NCI-H524 (cell line): ENCODE results near the gene CENPX.
"Not testable (repeated sequence)": the region's sequence is repeated elsewhere in the genome, so short reads cannot be mapped to it uniquely, and the experiment has no call there.

ENCODE experiments used
- DNase-seq, 2 experiments: peaks; one replicate each; lab custom pipeline; 2025; lab: John Stamatoyannopoulos, UW

CENPX gene

DNA sequence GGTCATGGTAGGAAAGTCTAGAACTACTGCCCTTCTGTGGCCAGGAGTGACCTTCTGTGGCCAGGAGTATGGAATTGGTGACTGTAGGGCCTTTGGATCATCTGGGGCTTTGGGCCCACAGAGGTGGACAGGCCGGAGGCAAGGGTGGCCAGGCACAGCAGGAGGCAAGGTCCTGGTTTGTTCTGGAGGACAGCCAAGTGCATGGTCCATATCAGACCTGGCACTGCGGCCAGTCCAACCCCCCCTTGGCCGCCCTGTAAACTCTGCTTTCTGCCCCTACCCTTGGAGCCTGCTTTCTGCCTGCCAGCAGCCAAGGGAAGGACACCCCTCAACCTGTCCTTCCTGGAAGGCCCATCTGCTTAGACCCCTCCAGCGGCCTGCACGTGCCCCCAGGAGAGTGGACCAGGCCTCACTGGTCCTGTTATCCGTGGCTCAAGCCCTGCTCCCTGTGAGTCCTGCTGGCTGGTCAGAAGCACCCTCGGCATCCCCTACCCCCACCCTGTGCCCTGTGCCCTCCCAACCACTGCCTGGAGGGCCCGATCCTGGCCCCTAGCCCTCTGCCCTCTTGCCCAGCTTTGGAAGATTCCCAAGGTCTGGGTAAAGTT, 17.1 kb upstream of the CENPX start:
- DNase-seq = no peak

DNA sequence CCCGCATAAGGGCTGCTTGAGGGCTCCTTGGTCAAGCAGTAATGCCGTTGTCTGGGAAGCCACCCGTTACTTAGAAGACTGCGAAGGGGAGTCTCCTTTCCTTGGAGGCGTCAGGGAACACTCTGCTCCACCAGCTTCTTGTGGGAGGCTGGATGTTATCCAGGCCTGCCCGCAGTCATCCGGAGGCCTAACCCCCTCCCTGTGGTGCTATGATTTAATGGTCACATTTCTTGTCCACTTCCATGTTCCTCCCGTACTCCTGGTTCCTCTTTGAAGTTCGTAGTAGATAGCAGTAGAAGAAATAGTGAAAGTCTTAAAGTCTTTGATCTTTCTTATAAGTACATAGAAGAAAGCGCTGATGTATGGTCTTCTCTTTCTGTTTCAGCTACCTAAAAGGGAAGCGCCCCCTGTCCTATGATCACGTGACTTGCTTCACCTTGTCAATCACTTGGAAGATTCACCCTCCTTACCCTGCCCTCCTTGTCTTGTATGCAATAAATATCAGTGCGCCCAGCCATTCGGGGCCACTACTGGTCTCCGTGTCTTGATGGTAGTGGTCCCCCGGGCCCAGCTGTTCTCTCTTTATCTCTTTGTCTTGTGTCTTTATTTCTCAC, 16.2 kb upstream of the CENPX start:
- not testable (repeated sequence) for DNase-seq

- no peak for DNase-seq
Observed at GRCh38 chr17:82037889-82038195, 15.2 kb upstream of the CENPX start.

- peak; percentile 99 to 100 for DNase-seq
Observed at GRCh38 chr17:82037092-82037888, 14.6 kb upstream of the CENPX start, which contains the start of gene DCXR. DCXR (minus strand) TSS chr17:82037697; CDS start chr17:82037682, 15 bp downstream.

DNA sequence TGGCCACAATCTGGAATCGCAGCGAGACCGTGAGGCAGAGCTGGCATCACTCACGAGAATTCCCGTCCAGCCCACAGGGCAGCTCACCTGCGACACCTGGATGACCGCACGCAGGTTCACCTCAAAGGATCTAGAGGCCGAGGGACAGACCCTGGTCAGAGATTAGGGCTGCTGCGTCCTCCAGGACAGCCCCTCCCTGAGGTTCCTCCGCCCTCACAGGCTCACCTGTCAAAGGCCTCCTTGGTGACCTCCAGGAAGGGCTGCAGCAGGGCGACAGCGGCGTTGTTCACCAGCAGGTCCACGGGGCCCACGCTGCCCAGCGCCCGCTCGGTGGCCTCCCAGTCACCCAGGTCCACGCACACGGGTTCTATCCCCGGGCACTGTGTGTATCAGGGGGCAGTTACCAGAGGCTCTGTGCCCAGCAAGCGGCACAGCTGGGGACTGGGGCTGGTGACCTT, 14.0 kb upstream of the CENPX start:
- DNase-seq = no peak

GRCh38 chr17:82035956-82036633, 13.4 kb upstream of the CENPX start:
- no peak for DNase-seq

GRCh38 chr17:82035488-82035887, 12.8 kb upstream of the CENPX start:
- no peak for DNase-seq

DNA sequence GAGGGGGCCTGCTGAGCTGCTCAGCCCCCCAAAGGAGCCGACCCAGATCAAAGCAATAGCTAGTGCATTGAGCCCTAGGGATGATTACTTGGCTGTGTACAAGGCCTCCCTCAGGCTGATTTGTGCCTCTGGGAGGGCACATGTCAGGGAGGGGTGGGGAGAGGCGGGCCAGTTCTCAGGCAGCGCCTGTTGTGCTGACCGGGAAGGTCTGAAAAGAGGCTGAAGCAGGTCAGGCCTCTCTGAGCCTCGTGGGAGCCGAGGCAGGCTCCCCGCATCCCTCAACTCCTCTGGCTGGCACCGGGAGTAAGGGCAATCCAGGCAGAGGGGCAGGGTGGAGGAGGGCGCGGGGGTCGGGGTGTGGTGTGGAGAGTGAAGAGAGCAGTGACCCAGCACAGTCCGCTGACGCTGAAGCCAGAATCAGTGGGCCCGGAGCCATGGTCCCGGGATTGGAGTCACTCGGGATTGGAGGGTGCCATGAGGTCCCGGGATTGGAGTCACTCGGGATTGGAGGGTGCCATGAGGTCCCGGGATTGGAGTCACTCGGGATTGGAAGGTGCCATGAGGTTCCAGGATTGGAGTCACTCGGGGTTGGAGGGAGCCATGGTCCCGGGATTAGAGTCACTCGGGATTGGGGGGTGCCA, 11.8 kb upstream of the CENPX start:
- no peak for DNase-seq

- no peak for DNase-seq
Observed at GRCh38 chr17:82033359-82034085, 10.8 kb upstream of the CENPX start.

- DNase-seq = no peak
Observed at GRCh38 chr17:82031885-82032627, 9.4 kb upstream of the CENPX start.

DNA sequence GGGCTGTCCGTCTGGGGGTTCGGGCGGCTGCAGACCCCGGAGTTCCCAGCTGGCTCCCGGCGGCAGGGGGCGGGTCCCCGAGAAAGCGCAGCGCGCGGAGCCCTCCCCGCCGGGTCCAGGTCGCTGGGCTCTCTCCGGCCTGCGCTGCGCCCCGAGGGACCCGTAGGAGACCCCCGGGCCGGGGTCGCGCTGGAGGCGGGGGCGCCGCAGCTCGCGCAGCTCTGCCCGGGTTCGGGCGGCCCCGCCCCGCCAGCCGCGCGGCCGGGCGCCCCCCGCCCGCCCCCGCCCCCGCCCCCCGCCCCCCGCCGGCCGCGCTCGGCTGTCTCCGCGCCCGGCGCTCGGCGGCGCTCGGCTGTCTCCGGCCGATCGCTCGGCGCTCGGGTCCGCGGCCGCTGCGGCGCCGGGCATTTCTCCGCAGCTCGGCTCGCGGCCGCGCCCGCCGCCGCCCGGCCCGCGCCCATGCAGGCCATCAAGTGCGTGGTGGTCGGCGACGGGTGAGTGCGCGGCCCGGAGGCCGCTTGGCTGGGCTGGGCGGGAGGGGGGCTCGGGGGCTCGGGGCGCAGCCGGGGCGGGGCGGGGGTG, 8.7 kb upstream of the CENPX start, which contains the start of gene RAC3:
RAC3 (plus strand) TSS at position 376 of the 582 bp plus-strand sequence; CDS start at position 460, 84 bp downstream.
- peak in 1 of 2 experiments; percentile 49 for DNase-seq

- peak; percentile 68 to 86 for DNase-seq
Observed at GRCh38 chr17:82030470-82031302, 8.0 kb upstream of the CENPX start.

DNA sequence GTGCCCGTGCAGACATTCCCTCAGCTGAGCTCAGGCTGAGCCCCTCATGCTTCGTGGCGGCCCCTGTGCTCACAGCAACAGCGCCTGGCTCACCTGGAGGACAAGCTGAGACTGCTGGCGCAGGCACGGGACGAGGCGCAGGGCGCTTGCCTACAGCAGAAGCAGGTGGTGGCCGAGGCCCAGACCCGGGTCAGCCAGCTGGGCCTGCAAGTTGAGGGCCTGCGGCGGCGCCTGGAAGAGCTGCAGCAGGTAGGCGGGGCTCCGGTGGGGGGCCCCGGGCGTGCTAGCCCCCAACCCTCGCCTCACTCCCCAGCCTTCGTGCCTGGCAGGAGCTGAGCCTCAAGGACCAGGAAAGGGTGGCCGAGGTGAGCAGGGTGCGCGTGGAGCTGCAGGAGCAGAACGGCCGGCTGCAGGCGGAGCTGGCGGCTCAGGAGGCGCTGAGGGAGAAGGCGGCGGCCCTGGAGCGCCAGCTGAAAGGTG, 7.4 kb upstream of the CENPX start:
- DNase-seq = no peak

- DNase-seq = no peak
Observed at GRCh38 chr17:82029391-82029790, 6.7 kb upstream of the CENPX start.

DNA sequence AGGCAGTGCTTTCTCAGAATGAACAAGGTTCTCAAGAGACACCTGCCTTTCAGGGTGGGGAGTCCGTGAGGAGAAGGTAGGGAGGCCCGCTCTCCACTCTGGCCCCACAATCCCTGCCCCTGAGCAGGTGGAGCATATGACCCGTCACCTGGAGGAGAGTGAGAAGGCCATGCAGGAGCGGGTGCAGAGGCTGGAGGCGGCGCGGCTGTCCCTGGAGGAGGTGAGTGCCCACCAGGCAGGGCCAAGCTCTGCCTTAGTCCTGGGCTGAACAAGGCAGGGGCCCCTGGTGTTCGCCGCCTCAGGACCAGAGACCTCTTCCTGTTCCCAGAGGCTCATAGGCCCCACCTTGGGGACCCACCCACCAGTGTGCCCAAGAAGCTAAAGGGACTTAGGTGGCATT, 6.3 kb upstream of the CENPX start:
- DNase-seq = no peak

- DNase-seq = no peak
Observed at GRCh38 chr17:82028246-82028645, 5.6 kb upstream of the CENPX start.

DNA sequence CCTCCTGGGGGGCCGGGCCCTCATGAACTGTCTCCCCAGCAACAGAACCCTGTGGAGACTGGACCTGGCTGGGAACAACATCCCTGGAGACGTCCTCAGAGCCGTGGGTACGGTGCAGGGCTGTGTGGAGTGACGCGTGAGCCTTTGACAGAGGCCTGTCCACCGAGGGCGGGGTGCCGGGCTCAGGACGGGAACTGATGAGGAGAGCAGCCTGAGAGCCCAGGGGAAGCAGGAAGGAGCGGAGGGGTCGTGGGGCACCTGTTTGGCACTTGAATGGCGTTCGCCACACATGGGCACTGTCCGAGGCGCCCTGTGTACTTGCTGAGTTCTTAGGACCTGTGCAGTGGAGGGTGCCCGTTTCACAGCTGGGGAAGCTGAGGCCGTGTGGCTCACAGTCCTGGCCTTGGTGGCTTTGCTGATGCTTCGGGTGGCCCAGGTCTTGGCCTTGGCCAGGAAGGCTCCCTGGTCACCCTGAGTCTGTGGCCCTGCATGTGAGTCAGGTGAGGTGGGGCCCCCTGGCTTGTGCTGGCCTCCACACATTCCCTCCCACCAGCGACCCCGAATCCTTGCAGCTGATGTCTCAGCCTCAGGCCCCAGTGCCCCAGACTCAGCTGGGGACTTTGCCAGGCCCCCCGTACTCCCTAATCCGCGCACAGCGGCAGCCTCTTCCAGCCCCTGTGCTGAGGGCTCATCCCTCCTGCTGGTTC, 2.9 kb upstream of the CENPX start:
- no peak for DNase-seq

GRCh38 chr17:82024859-82025258, 2.2 kb upstream of the CENPX start:
- DNase-seq = no peak
